SW 1271 (cell line): ENCODE results near the gene GTPBP4.
"Not testable (repeated sequence)": the region's sequence is repeated elsewhere in the genome, so short reads cannot be mapped to it uniquely, and the experiment has no call there.

Source experiments
- DNase-seq, 2 experiments: peaks; one replicate each; lab custom pipeline; 2025; lab: John Stamatoyannopoulos, UW

GTPBP4 gene

GRCh38 chr10:1056326-1057105, 68.3 kb downstream of the GTPBP4 start, which contains the start of gene WDR37:
WDR37 (plus strand) TSS chr10:1056385; CDS start chr10:1072156, 15,771 bp downstream.
- peak; percentile 31 to 59 for DNase-seq

- DNase-seq = no peak
These were observed 68.9 kb downstream of the GTPBP4 start for GRCh38 chr10:1057106-1057657.

GRCh38 chr10:1058017-1058416, 69.8 kb downstream of the GTPBP4 start:
- DNase-seq = no peak

GRCh38 chr10:1059902-1060301, 71.7 kb downstream of the GTPBP4 start:
- DNase-seq = no peak

GRCh38 chr10:1061930-1062774, 73.9 kb downstream of the GTPBP4 start:
- peak in 1 of 2 experiments; percentile 30 for DNase-seq

- no peak for DNase-seq
These were observed 75.1 kb downstream of the GTPBP4 start for GRCh38 chr10:1063232-1063865.

- DNase-seq = no peak
These were observed 76.7 kb downstream of the GTPBP4 start for GRCh38 chr10:1064964-1065247.

- DNase-seq = not testable (repeated sequence)
These were observed 78.5 kb downstream of the GTPBP4 start for GRCh38 chr10:1066734-1067133.

GRCh38 chr10:1068380-1069361, 80.4 kb downstream of the GTPBP4 start:
- DNase-seq = no peak
